HG03175 (cell line): Measurements from ENCODE around the gene FNIP2.
"Not testable (repeated sequence)": the region's sequence is repeated elsewhere in the genome, so short reads cannot be mapped to it uniquely, and the experiment has no call there.

Experiments used
- ATAC-seq: cut with Tn5 transposase; IDR thresholded peaks from one replicate; pipeline ENCODE4 v1.9.1; 2021; ENCODE audit warnings: mild to moderate bottlenecking, moderate library complexity; ENCODE audit not compliant: unreplicated experiment

The FNIP2 gene

DNA sequence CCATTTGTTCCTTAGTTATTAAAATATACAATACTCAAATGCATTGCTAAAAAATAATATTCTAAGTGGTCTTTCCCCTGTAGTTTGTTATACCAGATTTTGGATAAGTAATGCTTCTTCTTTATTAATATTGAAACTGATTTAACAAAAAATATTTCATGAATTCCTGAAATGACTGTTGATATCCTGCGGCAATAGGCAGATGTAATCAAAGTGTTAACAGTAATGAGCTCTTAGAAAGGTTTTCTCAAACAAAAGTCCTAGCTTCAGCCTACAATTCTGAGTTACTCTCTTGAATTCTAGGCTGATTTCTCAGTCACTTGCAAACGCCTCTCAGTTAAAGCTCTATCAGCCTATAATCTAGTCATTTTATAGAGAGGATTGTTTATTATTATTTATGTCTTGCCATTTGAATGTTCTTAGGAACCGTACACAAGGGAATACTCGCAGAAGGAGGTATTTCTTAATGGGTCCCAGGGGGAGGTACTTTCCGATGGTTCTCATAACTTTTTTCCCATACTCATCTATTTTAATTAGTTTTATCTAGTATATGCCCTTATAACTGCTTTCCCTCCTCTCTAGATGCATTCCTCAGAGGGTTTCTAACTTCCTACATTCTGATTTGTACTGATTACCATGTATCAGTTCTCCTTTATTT, 96.8 kb downstream of the FNIP2 start:
- no peak for ATAC-seq

DNA sequence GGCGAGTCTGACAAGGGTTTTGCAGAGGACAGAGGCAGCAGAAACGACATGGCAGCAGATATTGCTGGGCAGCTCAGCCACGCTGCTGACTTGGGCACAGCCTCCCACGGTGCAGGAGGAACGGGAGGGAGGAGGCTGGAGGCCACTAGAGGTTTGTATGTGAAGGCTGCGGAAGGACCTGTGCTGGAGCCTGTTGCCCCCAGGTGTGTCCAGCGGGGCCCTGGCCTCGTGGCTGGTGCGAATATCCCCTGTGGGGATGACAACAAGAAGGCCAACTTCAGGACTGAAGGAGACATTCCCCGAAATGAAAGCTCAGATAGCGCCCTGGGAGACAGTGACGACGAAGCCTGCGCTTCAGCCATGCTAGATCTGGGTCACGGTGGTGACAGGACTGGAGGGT, 100.2 kb downstream of the FNIP2 start:
- no peak for ATAC-seq

DNA sequence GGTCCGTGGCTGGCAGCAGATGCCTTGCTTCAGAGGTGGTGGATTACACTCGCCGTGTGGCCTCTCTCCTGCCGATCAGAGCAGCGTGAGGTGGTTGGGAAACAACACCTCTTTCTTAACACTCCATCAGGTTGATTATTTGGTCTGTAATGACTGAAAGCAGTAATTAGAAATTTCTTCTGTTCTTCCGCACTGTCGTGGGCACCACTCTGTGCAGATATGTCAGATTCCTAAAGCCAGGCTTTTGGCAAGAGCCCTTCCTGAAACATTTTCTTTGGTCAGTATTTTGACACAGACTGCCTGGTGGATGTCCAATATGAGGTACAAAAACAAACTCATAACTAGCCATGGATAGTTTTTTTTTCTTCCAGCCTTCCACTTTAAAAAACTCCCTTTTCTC, 100.9 kb downstream of the FNIP2 start:
- ATAC-seq, result no peak

DNA sequence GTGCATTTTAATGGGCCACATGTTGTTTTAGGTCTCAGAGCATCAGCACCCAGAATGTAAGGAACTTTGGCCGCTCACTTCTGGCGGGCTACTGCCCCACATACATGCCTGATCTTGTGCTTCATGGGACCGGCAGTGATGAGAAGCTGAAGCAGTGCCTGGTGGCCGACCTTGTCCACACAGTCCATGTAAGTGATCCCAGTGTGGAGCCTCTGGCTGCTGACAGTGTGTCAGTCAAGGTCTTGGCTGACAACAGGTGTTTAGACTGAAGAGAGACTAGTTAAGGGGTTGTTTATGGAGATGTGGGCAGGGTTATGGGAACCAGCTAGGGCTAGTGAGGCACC, 101.4 kb downstream of the FNIP2 start:
- no peak for ATAC-seq

DNA sequence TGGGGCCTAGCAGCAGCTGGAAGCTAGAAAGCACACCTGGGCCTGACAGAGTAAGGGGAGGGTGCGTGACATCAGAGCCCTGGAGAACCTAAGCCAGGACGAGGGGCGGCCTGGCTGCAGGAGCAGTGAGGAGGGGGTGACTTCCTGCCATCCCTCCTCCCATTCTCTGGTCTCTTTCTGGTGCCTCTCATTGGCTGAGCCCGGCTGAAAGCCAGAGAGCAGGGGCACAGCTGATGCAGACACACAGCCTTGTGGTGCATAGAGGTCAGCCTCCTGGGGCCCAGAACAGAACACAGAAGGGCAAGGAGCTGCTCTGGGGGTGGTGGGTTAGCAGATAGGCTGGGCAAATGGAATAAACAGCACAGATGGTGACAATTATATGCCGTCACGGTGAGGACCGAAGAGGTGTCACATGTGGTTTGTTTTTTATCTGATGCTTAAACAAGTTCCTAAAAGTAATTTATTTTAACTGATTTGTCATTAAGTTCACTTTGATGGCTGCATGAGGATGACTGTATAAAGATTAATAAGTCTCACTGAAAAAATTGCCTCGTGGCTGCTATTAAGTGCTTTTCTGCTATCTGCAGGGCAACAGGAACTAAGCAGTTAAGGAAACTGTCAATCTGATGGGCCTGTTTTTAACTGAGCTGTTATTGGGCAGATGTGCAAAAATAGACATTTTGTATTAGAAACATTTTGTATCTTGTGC, 102.0 kb downstream of the FNIP2 start:
- ATAC-seq, result no peak

DNA sequence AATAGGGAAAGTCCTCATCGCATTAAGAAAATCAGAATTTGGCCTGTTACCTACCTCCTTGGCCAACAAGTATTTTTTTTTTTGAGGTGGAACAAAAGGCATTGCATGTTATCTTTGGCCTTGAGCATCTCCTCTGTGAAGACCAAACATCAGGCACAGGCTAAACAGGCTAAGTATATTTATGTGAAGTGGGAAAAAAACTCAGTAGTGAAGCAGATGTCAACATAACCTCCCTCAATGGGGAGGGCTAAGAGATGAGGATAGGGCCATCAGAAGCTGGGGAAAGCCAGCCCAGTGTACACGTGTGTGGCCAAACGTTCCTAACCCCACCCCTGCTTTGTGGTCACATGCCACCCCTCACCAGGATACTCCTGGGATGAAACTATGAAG, 102.5 kb downstream of the FNIP2 start:
- no peak for ATAC-seq

DNA sequence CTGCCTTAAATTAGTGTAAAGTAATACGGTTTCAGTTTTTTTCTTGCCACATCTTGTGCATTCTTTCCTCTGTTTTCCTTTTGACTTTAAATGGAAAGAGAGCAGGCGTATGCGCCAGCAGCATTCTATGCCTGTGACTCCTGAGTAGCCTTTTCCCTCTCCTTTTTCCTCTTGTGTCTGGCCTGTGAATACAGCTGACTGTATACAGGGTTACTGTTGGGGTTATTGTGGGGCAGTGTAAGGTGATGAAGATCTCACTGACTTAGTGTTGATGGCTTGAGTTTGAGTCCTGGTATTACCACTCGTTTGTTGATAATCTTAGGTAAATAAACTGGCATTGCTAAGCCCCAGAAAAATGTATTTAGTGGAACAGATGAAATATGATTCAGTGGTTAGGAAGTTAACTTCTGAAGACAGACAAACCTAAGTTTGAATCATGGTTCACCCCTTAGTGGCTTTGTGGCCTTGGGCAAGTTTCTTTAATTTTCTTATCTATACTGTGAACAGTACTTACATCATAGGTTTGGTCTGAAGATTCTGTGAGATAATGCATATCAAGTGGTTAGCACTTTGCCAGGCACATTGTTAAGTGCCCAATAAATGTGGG, 105.1 kb downstream of the FNIP2 start:
- ATAC-seq, result no peak

DNA sequence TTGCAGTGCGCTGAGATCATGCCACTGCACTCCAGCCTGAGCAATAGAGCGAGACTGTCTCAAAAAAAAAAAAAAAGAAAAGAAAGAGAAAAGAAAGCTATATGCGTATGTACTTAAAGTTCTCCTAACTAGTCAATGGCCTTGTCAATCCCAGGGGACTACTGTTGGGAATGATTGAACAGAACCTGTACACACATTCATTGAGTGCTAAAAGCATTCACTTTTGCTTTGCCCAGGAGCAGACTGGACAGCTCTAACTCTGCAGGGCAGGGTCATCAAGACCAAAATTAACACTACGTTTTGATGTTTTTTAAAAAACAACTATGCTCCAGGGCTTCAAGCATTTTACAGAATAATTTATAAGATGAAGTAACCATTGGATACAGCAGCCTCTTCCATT, 106.2 kb downstream of the FNIP2 start:
- ATAC-seq, result no peak

DNA sequence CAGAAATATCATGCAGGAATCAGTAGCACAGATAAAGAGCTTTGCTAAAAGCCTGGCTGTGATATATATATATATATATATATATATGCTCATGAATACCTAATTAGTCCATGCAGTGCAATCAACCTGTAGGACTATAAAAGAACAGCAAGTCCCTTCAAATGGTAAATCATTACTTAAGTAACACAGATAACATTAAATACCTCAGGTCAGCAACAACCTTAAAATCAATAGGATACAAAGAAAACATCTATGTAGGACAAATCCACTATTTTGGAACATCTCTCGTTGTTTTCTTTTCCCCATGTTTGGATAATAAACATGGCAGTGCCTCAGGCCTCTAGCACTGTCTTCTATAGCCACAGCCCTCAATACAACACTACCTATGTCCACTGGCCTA, 106.6 kb downstream of the FNIP2 start:
- ATAC-seq, result no peak

DNA sequence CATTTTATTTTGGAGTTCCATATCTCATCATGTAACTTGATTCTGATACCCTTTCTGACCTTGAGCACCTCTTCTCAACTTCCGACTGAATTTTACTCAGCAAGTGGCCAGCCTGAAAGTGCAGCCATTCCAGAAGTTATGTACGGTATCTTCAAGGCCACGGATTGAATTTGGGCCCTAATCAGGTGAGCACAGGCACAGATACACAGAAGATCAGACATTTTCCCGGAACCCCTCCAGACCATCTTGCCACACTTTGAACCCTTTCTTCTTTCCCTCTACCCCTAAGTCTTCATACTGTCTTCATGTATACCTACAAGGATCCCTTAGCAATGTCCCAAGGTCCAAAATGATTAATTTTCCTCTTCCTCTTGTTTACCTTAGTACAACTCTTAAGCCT, 108.2 kb downstream of the FNIP2 start:
- ATAC-seq, result no peak

DNA sequence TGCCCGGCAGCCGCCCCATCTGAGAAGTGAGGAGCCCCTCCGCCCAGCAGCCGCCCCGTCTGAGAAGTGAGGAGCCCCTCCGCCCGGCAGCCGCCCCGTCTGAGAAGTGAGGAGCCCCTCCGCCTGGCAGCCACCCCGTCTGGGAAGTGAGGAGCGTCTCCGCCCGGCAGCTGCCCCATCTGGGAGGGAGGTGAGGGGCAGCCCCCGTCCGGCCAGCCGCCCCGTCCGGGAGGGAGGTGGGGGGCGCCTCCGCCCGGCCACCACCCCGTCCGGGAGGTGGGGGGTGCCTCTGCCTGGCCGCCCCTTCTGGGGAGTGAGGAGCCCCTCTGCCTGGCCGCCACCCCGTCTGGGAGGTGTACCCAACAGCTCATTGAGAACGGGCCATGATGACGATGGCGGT, 113.3 kb downstream of the FNIP2 start:
- ATAC-seq, result not testable (repeated sequence)

DNA sequence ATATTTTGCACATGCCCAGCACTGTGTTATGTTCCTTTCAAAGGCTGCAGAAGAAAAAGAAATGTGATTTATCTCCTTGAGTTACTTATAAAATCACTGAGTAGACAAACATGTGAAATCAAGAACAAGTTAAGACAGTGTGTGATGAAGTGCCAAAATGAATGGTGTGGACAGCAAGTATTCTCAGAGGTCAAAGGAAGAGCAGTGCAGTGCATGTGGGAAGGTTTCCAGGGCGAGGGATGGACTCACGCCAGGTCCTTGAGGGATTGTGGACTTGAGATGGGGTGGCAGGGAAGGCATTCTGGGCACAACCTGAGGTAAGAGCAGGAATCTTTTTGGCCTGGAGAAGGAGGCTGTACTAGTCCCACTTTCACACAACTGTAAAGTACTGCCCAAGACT, 115.5 kb downstream of the FNIP2 start:
- no peak for ATAC-seq

DNA sequence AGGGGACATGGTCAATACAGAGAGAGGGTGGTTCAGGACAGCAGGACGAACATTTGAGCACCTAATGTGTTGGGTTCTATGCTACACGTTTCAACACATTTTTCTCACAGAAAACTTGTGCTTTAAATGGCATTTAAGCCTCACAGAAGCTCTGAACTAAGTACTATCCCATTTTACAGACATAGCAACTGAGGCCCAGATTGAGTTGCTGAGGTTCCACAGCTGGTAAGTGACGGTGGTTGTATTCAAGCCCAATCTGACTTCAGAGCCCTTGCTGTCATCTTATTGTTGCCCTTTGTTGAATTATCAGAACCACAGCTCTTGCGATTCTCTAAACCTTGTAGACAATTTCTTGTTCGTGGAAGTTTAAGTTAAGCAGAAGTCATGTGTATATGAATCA, 116.7 kb downstream of the FNIP2 start:
- no peak for ATAC-seq

DNA sequence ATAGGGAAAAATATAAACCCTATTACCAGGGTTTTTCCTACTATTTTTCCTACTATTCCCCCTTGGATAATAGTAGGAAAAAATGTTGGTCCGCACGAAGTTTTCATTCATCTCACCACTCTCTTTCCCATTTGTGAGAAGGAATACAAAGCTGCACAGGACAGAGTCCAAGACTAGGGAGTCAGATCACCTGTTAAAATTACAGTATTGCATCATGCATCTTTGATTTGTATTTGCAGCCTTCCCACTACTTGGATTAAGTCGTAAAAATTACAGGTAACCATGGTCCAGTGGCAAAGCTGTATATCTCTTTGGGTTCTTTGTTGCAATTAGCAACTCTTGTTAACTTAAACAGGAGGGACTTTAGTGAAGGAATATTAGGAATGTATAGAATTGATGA, 121.5 kb downstream of the FNIP2 start:
- ATAC-seq, result no peak

DNA sequence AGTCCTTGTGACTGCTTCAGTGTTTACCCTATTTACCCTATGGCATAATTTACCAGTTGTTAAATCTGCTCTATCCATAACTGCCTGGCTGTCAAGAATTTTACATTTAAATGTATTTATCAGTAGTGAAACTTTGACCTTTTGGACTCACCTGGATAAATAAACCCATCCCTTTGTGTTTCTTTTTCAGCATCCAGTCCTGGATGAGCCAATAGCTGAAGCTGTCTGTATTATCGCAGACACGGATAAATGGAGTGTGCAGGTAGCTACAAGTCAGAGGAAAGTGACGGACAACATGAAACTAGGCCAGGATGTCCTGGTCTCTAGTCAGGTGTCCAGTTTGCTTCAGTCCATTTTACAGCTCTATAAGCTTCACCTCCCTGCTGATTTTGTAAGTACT, 122.4 kb downstream of the FNIP2 start:
- no peak for ATAC-seq

DNA sequence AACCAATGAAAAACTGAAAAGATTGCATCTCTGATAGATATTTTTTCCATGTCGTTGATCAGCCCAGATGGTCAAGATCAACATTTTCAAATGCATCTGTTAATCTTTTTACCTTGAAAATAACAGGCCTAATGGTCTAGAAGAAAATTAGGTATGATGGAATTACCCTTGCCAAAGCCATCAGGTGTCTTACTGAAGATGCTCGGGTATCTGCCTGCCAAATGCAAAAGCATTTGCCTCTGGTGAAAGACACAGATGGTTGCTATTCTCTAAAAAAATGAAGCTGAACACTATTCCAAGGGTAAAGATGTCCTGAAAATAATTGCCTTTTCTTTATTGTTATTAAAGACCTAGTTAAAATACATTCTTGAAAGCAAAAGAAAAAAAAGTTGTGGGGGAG, 126.0 kb downstream of the FNIP2 start:
- ATAC-seq, result no peak

DNA sequence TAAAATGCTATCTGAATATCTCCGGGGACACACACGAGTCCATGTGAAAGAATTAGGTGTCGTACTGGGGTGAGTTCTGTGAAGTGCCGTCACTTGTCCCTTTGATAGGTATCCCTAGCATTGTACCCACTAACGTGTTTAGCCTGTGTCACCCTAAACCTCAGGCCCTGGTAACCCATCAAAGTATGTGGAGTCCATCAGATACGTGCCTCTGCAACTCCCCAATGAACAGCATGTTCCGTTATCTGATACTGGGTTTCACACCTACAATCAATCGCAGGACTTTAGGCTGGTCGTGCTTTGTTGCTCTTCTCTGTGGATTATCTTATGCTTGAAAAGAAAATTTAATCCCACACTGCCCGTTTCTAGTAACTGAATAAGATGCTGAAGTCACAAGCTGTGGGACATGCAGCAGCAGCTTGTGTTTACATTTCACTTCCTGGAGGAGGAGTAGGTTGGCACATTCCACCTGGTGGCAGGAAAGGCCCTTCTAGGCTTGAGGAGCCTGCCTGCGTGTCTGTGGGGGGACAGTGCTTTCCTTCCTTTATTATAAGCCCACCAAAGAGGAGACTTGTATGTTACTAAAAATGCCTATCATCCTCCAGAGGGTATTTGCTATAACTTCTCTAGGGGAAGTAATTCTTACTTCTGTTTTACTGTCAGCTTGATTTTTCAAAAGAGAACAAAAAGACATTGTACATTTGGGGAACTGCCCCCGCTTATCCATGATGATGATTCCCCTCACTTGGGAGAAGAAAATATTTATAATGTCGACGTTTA, 127.2 kb downstream of the FNIP2 start:
- ATAC-seq, result no peak

DNA sequence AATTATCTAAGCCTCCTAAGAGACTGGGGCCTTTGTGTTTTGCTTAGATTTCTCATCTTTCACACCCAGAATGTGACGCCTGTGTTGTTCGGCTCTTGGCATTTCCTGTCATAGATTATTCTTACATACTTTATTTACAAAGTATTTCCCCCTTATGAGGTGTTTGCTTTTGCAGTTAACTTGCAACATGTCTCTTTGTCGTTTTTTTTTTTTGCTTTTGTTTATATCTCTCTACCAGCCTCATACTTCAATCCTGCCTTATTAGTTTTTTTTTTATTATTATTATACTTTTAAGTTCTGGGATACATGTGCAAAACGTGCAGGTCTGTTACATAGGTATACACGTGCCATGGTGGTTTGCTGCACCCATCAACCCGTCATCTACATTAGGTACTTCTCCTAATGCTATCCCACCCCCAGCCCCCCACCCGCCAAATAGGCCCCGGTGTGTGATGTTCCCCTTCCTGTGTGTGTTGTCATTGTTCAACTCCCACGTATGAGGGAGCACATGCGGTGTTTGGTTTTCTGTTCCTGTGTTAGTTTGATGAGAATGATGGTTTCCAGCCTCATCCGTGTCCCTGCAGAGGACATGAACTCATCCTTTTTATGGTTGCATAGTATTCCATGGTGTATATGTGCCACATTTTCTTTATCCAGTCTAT, 127.9 kb downstream of the FNIP2 start:
- not testable (repeated sequence) for ATAC-seq

DNA sequence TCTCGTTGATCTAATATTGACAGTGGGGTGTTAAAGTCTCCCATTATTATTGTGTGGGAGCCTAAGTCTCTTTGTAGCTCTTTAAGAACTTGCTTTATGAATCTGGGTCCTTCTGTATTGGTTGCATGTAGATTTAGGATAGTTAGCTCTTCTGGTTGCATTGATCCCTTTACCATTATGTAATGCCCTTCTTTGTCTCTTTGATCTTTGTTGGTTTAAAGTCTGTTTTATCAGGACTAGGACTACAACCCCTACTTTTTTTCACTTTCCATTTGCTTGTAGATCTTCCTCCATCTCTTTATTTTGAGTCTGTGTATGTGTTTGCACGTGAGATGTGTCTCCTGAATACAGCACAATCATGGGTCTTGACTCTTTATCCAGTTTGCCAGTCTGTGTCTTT, 131.6 kb downstream of the FNIP2 start:
- not testable (repeated sequence) for ATAC-seq

DNA sequence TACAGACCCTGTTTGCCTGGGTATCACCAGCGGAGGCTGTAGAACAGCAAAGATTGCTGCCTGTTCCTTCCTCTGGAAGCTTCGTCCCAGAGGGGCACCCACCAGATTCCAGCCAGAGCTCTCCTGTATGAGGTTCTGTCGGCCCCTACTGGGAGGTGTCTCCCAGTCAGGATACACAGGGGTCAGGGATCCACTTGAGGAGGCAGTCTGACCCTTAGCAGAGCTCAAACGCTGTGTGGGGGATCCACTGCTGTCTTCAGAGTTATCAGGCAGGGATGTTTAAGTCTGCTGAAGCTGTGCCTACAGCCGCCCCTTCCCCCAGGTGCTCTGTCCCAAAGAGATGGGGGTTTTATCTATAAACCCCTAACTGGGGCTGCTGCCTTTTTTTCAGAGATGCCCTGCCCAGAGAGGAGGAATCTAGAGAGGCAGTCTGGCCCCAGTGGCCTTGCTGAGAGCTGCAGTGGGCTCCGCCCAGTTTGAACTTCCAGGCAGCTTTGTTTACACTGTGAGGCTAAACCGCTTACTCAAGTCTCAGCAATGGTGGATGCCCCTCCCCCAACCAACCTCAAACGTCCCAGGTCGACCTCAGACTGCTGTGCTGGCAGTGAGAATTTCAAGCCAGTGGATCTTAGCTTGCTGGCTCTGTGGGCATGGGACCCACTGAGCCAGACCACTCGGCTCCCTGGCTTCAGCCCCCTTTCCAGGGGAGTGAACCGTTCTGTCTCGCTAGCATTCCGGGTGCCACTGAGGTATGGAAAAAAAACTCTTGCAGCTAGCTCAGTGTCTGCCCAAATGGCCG, 133.7 kb downstream of the FNIP2 start:
- not testable (repeated sequence) for ATAC-seq

DNA sequence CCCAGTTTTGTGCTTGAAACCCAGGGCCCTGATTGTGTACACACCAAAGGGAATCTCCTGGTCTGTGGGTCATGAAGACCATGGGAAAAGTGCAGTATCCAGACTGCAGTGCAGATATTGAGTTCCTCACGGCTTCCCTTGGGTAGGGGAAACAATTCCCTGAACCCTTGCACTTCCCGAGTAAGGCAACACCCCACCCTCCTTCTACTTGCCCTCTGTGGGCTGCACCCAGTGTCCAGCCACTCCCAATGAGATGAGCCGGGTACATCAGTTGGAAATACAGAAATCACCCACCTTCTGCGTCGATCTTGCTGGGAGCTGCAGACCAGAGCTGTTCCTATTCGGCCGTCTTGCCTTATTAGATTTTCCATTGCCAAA, 134.2 kb downstream of the FNIP2 start:
- no peak for ATAC-seq
